Inflammatory macrophage treated with lipopolysaccharide for 1 hour (primary cell): ENCODE data around the gene ANKH.
A peak's percentile ranks its signal among the peaks of the same experiment; 100 is the strongest.
"Not testable (repeated sequence)": the region's sequence is repeated elsewhere in the genome, so short reads cannot be mapped to it uniquely, and the experiment has no call there.

Source experiments
- DNase-seq, 2 donors: peaks; one replicate each; pipeline ENCODE4 v3.0.0-alpha.2; 2020 to 2022

ANKH gene

DNA sequence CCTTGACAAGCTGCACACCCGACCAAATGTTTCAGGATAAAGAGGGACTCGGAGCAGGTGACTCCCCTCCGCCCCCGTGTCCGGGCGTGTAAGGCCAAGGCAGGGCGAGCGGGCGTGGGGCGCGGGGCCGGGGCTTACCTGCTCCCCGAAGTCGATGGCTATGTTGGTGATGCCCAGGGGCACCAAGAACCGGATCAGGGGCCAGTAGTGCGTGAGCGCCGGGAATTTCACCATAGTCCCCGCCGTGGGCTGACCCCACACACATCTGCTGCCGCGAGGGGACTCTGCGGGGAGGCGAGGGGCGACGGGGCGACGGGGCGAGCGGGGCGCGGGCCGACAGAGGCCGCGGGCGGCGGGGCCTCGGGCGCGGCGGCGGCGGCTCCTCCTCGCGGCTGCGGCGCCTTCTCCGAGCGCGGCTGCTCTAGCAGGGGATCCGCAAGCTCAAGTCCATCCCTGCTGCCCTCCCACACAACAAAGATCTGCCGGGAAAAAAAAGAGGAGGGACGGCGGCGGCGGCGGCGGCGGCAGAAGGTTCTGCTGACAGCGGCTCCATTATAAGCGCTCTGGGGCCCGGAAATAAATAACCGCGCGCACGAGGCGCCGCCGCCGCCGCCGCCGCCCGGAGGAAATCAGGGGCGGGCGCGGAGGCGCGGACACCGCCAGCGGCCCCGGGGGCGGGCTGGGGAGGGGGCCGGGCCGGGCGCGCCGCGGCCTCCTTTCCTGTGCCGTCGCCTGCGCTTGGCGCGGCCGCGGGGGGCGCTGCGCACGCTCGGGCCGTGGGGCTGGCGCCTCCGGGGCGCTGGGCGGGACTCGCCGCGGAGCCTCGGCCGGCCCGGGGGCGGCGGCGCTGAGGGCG lies at the start of gene ANKH:
ANKH (minus strand) TSS at position 565 of the 856 bp plus-strand sequence; CDS start at position 234, 331 bp downstream.
- peak; percentile 65 to 73 for DNase-seq

DNA sequence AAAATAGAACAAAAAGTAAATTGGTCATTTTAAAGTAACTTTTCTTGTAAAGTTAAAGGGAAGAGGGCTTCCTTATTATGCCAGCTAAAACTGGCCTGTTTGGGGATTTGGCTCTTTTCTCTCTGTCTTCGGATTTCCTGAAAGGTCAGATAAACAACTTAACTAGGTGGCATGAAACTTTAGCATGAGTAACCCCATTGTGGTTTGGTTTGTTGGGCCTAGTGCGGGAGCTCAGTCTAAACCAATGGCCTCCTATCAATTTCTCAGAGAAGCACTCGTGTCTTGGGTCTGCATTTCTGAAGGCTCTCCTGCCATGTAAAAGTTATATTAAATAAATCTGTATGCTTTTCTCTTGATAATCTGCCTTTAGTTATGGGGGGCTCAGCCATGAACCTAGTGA lies 48.5 kb upstream of the ANKH start:
- no peak for DNase-seq

DNA sequence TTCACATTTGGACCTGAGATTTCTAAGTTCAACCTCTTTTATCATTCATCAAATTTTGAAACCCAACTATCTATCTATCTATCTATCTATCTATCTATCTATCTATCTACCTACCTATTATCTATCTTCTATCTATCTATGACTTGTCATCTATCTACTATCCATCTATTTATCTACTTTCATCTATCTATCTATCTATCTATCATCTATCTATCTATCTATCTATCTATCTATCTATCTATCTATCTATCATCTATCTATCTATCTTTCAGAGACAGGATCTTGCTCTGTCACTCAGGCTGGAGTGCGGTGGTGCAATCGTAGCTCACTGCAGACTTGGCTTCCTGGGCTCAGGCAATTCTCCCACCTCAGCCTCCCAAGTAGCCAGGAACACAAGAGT lies 47.5 kb upstream of the ANKH start:
- DNase-seq: not testable (repeated sequence)

DNA sequence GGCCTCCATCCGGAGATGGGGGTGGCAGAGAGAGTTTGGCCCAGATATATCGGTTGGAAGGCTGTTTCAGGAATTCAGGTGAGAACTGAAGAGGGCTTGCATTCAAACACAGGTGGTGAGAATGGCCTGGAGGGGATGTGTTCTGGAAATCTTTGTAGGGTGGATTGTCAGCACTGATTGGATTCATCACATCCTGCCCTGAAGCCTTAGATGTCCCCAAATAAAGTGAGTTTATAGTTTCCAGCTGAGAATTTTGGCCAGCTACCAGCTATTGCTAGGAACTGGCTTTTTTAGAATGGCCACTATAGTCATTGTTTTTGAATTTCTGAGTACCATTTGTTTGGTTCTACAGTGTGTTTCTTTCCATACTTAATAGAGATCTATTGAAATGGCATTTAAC lies 46.1 kb upstream of the ANKH start:
- DNase-seq: no peak

DNA sequence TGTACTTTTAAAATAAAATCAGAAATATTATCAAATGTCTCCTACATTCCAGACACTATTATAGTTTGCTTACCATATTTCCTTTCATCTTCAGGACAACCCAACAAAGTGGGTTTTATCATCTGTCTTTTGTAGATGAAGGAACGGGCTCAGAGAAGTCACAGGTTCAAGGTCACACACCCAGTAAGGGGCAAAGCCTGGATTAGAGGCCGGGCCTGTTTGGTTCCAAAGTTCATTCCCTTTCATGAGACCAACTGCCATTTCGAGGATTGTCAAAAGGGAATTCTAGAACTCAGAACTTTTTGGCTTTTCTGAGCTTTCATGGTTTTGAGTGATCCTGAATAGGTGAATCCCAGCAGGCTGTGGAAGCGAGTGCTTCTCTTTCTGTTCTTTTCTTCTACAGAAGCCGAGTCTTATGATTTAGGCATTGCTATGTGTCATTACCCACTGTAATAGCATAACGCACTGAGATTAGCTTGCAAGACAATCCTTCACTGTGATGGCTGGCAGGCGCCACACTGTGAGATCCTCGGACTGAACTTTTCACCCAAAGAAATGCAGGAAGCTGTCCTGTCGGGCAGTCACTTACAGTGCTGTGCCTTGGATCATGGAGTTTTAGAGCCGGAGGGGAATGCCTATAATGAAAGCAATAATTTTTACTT lies 43.8 kb upstream of the ANKH start:
- DNase-seq: no peak

DNA sequence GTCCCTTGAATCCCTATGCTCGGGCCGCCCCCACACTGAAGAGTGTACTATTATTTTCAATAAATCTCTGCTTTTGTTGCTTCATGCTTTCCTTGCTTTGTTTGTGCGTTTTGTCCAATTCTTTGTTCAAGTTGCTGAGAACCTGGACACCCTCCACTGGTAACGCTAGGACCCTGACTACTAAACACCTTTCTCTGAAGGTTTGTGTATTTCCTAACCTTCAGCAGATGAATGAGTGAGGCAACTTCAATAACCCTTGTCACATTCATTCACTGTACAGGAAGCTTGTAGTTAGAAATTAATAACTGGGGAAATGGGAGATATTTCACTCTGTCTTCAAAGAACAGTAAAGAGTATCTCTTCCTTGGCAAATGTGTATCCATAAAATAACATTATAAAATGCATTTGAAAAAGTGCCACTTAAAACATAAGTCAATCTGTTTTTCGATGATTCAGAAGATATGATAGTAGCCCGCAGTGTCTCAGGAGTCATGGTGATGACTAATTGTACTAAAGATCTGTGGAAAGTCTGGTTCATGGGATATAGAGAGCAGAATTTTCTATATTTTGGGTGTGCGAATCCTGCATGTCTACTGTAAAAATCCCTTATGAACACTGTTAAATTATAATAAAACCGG lies 43.2 kb upstream of the ANKH start:
- no peak for DNase-seq

DNA sequence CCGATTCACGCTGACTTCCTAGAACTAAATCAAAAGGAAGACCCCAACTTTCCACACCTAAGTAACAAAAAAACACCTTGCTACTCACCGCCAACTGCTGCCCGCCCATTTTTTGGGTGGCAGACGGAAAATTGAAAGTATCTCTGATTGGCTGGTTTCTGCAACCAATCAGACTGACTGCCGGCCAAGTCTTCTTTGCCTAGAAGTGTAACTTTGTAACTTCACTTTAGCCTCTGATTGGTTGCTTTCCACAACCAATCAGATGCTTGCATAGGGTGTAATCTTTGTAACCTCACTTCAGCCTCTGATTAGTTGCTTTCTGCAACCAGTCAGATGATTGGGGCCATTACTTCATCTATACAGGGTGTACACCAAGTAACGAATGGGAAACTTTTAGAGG lies 42.6 kb upstream of the ANKH start:
- no peak for DNase-seq

DNA sequence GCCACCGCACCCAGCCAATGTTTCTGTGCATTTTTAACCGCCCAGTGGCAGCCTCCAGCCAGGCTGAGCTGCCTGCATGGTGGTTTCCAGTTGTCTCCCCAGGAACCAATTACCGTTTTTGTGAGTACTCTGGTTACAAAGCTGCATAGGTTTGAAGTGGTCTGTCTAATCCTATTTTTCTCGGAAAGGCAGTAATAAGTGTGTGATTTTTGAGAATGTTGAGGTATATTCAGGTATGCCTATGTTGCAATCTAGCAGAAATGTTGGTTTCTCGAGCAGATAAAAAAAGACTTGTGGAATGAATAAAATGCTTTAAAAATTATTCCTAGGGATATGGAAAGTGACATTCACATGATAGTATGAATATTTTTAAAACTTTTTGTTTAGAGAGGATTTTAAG lies 41.5 kb upstream of the ANKH start:
- DNase-seq: no peak

DNA sequence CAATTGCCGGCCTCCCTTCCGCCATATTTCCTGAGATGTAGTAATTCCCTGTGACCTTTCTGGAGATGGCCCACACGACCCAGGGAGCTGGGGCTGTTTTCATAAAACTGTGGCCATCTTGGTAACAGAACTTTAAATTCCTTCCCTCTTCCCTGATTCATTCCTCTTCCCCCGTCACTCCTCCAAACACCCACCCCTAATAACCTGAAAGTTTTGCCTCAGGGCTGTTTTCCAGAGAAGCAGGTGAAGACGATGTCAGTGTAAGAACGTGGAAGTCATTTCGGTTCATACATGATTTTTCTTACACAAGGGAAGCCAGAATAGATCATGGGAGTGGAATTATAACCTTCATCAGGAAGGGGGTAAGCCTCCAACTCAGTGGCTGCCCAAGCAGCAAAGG lies 40.6 kb upstream of the ANKH start:
- no peak for DNase-seq

DNA sequence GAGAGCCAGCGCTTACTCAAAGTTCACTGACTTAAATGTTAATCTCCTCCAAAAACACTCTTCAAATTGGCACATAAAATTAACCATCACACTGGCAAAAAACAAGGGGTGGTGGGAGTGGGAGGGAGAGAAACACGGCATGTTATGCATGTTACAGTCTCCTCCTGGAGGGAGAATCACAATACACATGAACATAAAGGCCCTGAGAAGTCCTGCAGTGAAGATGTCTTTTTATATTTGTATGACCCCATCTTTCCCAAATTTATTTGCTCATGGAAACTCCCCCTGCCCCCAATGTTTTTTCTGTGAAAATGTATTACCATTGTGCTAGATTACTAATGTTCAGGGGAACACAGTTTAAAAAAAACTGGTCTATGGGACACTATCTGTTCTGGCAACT lies 37.8 kb upstream of the ANKH start:
- DNase-seq: no peak

DNA sequence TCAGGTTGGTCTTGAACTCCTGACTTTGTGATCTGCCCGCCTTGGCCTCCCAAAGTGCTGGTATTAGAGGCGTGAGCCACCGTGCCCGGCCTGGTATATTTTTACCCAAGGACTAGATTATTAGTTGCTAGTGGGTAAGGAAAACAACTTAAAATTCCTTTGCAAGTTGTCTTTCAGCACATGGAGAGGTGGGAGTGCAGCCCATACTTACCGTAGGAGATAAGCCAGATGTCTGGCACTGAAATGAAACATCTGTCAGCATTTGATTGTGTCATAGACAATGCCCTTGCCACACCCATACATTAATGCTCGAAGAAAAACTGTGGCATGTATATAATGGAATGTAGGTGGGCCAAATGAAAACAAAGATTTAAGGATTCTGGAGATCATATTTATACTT lies 36.6 kb upstream of the ANKH start:
- DNase-seq: no peak

DNA sequence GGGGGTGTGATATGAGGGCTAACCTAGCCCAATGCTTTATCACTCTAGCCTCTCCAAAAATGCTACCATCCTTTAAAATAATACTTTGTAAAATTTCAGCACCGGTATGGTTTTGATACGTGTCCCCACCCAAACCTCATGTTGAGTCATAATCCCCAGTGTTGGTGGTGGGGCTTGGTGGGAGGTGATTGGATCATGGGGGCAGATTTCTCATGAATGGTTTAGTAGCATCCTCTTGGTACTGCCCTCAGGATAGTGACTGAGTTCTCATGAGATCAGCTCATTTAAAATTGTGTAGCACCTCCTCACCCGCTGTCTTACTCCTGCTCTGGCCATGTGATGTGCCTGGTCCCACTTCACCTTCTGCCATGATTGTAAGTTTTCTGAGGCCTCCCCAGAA lies 35.0 kb upstream of the ANKH start:
- DNase-seq: no peak

DNA sequence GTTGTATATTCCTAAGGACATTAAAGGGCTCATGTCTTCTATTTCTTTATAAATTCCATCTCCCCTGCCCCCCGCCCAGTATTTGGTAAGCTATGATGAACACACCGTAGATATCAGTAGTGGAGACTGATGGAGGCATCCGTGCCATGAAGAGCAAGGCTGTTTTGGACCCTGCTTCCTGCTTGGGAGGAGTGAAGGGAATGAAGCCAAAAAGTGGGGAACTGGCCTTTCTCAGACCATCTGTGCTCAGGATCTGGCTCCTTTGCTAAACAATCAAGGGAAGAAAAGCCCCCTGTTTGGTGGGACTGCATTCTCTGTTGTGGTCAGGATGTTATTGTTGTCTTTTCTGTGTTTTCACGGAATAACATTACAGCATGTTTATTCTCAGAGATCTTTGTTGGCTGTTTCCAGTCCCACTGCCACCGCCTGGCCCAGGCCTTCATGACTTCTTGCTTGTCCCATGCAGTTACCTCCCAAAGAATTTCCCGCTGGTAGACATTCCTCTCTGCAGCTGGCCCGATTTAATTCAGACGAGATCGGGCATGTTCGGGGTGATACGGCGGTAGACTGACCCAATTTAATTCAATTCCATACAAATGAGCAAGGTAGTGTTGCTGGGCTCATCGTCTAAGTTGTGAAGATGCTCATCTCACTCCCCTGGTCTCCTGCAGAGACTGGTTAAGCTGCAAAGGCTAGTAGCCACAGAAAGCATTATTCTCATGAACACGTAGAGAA lies 31.4 kb upstream of the ANKH start:
- no peak for DNase-seq

DNA sequence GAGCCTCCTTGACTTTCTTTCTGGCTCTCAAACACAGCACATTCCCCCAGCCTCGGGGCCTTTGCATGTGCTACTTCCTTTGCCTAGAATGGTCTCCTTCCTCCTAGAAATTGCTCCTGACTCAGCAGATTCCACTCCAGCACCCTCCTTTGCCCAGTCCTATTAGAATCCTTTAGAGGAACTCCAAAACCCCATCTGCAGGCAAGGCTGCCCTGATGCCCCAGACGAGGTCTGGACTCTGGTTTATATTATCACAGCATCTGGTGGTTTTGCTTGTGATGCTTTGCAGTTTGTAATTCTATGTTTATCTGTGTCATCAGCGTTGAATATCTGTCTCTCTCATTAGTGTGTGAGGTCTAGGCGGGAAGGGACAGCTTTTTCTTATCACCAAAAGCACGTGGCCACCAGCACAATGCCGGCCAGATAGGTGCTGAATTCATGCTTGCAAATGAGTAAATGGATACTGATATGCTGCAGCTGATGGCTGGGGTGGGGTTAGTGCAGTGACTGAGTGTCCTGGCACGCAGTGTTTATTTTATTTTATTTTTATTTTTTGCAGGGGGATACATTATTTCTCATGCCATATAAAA lies 30.0 kb upstream of the ANKH start:
- peak in 1 of 2 donors; percentile 14 for DNase-seq

DNA sequence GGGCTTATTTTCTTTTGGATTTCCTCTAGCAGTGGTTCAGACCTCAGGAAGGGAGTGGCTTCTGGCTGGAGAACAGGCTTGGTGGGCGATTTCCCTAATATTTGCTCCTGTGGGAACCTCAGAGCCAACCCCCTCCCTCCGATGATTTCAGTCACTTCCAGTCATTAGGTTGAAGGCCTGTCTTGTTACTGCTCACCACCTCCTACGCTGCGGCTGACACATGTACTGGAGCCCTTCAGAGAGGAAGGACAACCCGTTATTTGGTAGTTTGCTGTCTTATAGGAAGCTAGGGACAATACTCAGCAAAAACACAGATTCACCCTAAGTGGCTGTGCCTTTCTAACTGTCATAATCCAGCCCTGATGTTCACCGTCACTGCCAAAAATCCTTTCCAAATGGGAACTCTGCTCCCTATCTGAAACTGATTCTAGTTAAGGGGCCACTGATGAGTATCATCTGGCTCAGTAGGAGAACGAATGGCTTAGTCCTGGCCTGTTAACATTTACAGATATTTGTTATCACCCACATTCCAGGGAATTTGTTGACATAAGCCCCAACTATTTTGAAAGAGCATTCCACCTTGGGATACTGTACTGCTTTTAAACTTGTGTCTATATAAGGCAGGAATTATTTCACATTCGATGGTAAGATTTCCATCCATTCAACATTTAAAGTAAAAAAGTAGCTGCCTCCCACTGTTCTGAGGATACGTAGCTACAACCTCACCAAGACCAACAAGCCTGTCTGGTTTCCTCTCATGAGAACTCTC lies 29.3 kb upstream of the ANKH start:
- DNase-seq: peak; percentile 61 to 80

DNA sequence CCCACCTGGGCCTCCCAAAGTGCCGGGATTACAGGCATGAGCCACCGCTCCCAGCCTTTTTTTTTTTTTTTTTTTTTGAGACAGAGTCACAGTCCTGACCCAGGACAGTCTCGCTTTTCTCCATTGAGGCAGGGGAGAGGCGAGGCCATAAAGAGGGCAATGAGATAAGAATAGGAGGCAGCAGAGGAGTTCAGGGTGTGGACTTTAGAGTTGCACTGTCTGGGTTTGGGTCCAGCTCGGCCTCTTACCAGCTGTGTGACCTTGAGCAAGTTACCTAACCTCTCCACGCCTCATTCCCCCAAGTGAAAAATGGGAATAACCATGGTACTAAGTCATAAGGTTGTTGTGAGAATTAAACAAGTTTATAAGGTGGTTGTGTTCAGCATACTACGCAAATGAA lies 24.6 kb upstream of the ANKH start:
- DNase-seq: no peak

DNA sequence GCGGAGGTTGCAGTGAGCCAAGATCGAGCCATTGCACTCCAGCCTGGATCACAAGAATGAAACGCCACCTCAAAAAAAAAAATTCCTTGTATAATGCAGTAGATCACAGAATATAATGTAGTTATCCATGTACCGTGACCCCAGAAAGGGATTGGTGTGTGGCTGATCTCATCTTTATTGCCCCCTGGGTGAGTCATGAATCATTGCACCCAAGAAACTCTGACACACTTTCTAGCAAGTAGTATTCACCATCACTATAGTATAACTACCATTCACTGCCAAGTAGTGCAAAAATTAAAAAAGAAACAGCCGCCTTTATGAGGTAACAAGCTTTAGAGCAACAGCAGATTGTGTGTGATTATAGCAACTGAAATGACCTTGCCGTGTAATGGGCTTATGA lies 23.7 kb upstream of the ANKH start:
- DNase-seq: no peak

DNA sequence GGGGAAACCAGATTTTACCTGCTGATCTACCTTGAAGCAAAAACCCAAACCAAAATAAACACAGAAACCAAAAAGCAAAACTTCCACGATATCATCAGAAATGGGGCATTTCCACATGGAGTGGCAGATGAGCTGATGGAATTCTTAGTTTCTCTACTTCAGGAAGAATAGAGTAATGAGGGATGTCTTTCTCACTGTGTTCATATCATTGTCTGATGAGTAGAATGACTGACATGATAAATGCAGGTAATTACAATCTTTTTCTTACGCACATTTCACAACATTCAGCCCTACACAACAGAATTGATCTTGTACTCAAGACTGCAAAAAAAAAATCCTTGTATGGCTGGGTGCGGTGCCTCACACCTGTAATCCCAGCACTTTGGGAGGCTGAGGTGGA lies 23.2 kb upstream of the ANKH start:
- no peak for DNase-seq

DNA sequence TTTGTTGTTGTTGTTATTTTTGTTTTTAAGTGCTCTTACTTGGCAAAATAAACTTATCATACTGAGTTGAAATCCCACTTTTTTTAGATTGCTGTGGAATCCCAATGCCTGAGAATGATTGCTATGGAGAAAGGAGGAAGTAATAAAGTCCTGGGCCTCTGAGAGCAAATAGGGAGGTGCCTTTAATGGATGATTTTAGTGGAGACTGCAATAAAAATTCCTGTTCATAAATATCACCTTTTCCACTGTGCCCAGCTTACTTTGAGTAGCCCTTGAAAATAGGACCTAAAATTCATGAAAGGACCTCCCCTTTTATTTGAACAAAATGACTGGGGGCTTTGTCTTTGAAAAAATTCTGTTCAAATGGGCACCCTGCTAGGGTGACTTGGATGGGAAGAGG lies 21.8 kb upstream of the ANKH start:
- DNase-seq: no peak

DNA sequence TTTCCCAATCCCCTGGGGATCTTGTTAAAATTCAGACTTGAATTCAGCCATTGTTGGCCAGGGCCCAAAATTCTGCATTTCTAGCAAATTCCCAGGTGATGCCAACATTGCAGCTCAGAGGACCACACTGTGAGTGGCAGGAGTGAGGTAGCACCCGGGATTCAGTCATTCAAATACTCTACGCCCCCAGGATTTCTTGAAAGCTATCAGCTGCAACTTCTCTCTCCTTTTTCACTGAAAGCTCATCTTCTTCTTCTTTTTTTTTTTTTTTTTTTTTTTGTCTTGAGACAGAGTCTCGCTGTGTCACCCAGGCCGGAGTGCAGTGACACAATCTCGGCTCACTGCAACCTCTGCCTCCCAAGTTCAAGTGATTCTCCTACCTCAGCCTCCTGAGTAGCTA lies 19.3 kb upstream of the ANKH start:
- peak; percentile 60 to 77 for DNase-seq

DNA sequence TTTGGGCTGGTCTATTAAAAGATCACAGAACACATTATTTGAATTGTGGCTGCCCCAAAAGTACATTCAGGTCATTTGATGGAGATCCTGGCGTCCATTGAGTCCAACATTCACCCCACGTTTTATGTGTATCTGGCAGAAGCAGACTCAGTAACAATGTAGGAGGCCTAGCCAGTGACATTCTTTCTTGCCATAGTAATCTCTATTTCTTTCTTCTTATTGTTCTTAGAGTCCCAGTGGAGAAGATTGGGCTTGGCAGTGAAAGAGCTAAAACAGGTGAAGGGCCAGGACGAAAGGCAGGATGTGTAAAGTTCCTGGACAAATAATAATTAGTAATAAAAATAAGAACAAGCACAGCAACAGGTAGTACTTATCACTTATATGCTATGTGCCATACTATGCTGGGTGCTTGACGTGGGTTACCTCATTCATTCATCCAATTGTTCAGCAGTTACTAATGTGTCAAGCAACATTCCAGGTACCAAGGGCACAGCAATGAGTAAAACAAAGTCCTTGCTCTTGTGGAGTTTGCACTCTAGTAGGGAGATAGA lies 12.6 kb upstream of the ANKH start:
- DNase-seq: no peak
